Measurements from ENCODE around the gene GNGT2.

GNGT2 gene

DNA sequence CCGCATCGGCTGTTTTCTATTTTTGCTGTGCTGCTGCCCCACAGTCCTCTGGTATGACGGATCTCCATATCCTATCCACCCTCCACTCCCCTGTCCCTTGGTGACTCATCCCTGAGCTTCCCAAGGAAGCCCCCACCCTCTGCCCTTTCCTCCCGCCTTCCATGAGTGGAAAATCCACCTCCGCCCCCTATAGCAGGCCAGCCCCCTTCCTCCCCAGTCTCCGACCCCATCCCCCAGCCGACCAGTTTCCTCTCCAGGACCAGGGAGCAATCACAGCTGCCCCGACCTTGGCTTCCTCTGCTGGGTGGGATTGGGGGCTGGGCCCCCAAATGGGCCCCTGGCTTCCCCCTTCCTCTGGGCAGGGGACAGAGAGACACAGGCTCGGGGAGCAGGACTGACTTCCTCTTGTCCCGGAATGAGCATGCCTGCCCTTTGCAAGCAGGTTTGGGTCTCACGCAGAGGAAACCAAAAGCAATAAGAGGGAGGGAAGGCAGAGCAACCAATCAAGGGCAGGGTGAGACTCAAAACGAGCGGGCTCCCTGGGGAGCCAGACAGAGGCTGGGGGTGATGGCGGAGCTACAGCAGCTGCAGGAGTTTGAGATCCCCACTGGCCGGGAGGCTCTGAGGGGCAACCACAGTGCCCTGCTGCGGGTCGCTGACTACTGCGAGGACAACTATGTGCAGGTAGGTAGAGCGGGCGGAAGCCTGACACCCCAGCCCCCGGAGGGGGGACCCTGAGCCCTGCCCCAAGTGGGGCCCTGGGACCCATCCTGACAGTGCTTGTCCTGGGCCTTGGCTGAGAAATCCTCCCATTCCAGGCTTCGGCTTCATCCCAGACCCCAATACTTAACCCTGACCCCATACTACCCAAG is at the start of gene GNGT2, which contains the start of gene ABI3:
TSS of gene GNGT2 (minus strand) at position 417 of the 872 bp plus-strand sequence. CDS start 3,152 bp downstream, outside the sequence.
TSS of gene ABI3 (plus strand) at position 550 of the 872 bp plus-strand sequence. CDS start at position 568, 18 bp downstream.
- Histone ChIP-seq H3K9ac (ENCODE audit: low read length) (no peak within 1 kb of the TSS), H3K4me3 (ENCODE audit: low read length) (peak within 1 kb of the TSS; percentile 22), H3K27ac (ENCODE audit: low read length) (no peak within 1 kb of the TSS), H3K27me3 (ENCODE audit: control insufficient read depth, insufficient read depth, low read length) (peaks cover 6% of the 10 kb centered on the region), H3K9me3 (ENCODE audit: control insufficient read depth, low read depth, low read length) (no peaks in the 10 kb centered on the region), H3K4me1 (ENCODE audit: control insufficient read depth, low read depth, low read length) (peaks cover 15% of the 10 kb centered on the region), H3K36me3 (ENCODE audit: control insufficient read depth, low read depth, low read length) (no peaks in the 10 kb centered on the region)

DNA sequence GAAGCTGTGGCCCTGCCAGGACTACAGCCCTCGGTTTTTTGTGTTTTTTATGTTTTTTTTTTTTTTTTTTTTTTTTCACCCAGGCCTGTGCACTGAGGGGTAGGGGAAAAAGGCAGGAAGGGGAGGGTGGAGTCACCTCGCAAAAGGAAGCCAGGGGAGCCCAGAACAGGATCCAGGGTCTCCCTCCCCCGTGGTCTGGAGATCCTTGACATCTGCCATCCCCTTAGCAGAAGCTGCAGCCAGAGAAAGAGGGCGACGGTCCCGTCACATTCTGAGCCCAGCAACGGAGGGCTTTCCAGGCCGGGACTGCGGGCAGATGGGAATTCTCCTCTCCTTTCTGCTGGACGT is 49.3 kb upstream of the GNGT2 start:
- Histone ChIP-seq H3K36me3 (ENCODE audit: control insufficient read depth, low read depth, low read length) (no peaks in the 10 kb centered on the region), H3K27ac (ENCODE audit: low read length) (no peak overlapping the region), H3K9ac (ENCODE audit: low read length) (no peak overlapping the region), H3K4me3 (ENCODE audit: low read length) (peak overlapping the region; percentile 62), H3K4me1 (ENCODE audit: control insufficient read depth, low read depth, low read length) (peaks cover 4% of the 10 kb centered on the region), H3K27me3 (ENCODE audit: control insufficient read depth, insufficient read depth, low read length) (peaks cover 24% of the 10 kb centered on the region), H3K9me3 (ENCODE audit: control insufficient read depth, low read depth, low read length) (no peaks in the 10 kb centered on the region)

DNA sequence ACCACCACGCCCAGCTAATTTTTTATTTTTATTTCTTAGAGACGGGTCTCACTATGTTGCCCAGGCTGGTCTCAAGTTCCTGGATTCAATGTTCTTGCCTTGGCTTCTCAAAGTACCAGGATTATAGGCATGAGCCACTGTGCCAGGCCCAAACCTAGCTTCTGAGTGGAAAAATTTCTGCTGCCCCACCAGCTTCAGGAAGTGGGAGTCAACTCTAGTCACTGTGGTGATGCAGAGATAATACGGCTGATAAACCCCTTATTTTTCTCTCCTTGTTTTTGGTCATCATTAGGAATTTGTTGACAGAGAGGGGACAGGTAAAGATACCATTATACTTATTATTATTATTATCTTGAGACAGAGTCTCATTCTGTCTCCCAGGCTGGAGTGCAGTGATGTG is 48.0 kb upstream of the GNGT2 start:
- Histone ChIP-seq H3K9me3 (ENCODE audit: control insufficient read depth, low read depth, low read length) (no peaks in the 10 kb centered on the region), H3K4me1 (ENCODE audit: control insufficient read depth, low read depth, low read length) (peaks cover 4% of the 10 kb centered on the region), H3K4me3 (ENCODE audit: low read length) (no peak overlapping the region), H3K27ac (ENCODE audit: low read length) (no peak overlapping the region), H3K27me3 (ENCODE audit: control insufficient read depth, insufficient read depth, low read length) (peaks cover 24% of the 10 kb centered on the region), H3K9ac (ENCODE audit: low read length) (no peak overlapping the region), H3K36me3 (ENCODE audit: control insufficient read depth, low read depth, low read length) (no peaks in the 10 kb centered on the region)

DNA sequence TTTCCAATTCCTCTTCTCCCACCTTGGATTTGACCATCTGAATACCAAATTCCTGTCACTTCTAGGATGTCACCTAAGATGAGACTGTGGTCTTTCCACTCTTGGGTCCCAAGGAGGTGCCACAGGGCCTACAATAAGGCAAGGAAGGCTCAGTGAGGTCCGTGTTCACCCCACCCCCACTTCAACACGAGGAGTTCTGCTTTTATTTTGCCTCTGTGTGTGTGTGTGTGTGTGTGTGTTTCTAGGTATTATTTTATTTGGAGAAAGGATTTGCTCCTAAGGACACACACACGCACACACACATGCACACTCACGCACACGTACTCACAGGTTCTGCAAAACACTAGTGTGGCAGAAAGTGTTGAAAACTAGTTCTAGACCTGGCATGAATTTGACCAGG is 44.8 kb upstream of the GNGT2 start:
- Histone ChIP-seq H3K27me3 (ENCODE audit: control insufficient read depth, insufficient read depth, low read length) (peaks cover 9% of the 10 kb centered on the region), H3K27ac (ENCODE audit: low read length) (no peak overlapping the region), H3K4me1 (ENCODE audit: control insufficient read depth, low read depth, low read length) (no peaks in the 10 kb centered on the region), H3K9me3 (ENCODE audit: control insufficient read depth, low read depth, low read length) (no peaks in the 10 kb centered on the region), H3K4me3 (ENCODE audit: low read length) (no peak overlapping the region), H3K9ac (ENCODE audit: low read length) (no peak overlapping the region), H3K36me3 (ENCODE audit: control insufficient read depth, low read depth, low read length) (no peaks in the 10 kb centered on the region)

DNA sequence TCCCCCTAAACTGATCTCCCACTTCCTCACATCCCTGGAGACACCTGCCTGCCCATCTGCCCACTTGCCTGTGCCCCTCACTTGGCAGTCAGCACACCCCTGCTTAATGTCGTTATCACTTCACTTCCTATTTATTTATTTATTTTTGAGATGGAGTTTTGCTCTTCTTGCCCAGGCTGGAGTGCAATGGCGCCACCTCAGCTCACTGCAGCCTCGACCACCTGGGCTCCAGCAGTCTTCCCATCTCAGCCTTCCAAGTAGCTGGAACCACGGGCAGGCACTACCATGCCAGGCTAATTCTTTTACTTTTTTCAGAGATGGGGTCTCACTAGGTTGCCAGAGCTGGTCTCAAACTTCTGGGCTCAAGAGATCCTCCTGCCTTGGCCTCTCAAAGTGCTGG is 43.7 kb upstream of the GNGT2 start:
- Histone ChIP-seq H3K27ac (ENCODE audit: low read length) (no peak overlapping the region), H3K4me1 (ENCODE audit: control insufficient read depth, low read depth, low read length) (no peaks in the 10 kb centered on the region), H3K9me3 (ENCODE audit: control insufficient read depth, low read depth, low read length) (no peaks in the 10 kb centered on the region)

DNA sequence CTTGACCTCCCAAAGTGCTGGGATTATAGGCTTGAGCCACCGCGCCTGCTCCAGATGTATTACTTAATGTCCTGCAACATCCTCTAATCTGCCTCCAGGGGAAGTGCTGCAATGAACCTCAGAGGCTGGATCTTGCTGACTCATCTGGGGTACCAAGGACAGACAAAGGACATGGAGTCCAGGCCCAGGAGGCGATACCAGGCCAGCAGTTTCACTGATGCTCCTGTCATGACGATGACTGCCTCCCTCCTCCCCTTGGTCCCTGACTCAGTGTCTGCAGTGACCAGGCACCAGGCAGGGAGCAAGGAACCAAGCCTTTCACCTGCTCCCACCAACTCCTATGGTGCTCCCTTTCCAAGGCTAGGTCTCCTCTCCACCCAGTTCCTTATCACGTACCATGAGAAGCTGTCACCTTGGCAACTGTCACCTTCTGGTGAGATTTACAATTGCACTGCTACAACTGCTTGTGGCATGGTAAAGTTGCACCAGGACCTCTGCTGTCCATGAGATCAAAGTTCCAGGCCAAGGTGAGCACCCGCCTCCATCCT is 41.8 kb upstream of the GNGT2 start:
- no peaks in the 10 kb centered on the region for H3K9me3 ChIP-seq (ENCODE audit: control insufficient read depth, low read depth, low read length)
- no peak overlapping the region for H3K27ac ChIP-seq (ENCODE audit: low read length)
- H3K9ac ChIP-seq (ENCODE audit: low read length): no peak overlapping the region
- H3K36me3 ChIP-seq (ENCODE audit: control insufficient read depth, low read depth, low read length): no peaks in the 10 kb centered on the region
- no peaks in the 10 kb centered on the region for H3K27me3 ChIP-seq (ENCODE audit: control insufficient read depth, insufficient read depth, low read length)
- no peaks in the 10 kb centered on the region for H3K4me1 ChIP-seq (ENCODE audit: control insufficient read depth, low read depth, low read length)
- H3K4me3 ChIP-seq (ENCODE audit: low read length): no peak overlapping the region

More for the DNA sequence above, 43.7 kb upstream of the GNGT2 start:
- Histone ChIP-seq H3K36me3 (ENCODE audit: control insufficient read depth, low read depth, low read length) (no peaks in the 10 kb centered on the region), H3K4me3 (ENCODE audit: low read length) (no peak overlapping the region), H3K9ac (ENCODE audit: low read length) (no peak overlapping the region), H3K27me3 (ENCODE audit: control insufficient read depth, insufficient read depth, low read length) (no peaks in the 10 kb centered on the region)

DNA sequence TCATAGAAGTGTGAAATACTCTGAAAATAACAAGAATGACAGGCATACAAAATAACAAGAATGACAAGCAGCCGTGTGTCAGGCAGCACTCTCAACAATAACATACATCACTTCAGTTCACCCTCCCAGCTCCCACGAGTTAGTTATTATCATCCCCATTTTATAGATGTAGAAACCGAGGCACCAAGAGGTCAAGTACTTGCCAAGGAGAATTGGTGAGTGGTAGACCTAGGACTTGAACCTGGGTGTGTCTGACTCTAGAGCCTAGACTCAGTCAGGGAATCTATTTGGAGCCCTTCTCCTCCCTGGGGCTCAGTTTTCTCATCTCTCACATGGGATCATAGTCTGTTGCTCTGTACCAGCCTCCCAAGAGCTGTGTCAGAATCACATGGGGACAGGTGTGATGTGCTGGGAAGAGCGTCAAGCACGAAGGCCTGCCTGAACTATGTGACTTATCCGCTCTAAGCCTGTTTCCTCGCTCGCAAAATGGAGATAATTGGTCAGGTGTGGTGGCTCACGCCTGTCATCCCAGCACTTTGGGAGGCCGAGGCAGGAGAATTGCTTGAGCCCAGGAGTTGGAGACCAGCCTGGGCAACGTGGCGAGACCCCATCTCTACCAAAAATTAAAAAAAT is 39.6 kb upstream of the GNGT2 start:
- Histone ChIP-seq H3K4me1 (ENCODE audit: control insufficient read depth, low read depth, low read length) (no peaks in the 10 kb centered on the region), H3K27me3 (ENCODE audit: control insufficient read depth, insufficient read depth, low read length) (no peaks in the 10 kb centered on the region), H3K36me3 (ENCODE audit: control insufficient read depth, low read depth, low read length) (no peaks in the 10 kb centered on the region), H3K4me3 (ENCODE audit: low read length) (no peak overlapping the region), H3K27ac (ENCODE audit: low read length) (no peak overlapping the region), H3K9ac (ENCODE audit: low read length) (no peak overlapping the region), H3K9me3 (ENCODE audit: control insufficient read depth, low read depth, low read length) (no peaks in the 10 kb centered on the region)

DNA sequence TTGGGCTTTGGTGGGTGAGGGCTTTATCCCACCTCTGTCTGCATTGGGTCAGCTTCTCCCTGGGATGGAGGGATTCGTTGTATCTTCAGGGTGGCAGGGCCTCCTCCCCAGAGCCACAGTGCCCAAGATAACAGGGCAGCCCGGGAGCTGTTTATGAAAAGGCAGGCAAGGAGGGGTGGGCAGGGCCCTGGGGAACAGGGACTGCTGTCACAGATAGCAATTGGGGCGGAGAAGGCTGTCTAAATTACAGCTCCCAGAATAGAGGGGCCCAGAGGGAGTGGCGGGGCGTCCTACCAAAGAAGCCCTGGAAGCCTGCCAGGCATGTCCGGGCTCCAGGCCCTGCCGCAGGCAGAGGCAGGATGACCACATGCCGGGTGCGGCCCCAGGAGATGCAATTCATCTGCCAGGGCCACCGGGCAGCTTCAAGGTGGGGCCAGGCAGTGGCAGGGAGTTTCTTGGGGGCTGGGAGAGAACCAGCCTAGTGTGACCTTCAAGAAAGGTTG is 39.0 kb upstream of the GNGT2 start:
- no peaks in the 10 kb centered on the region for H3K4me1 ChIP-seq (ENCODE audit: control insufficient read depth, low read depth, low read length)
- no peaks in the 10 kb centered on the region for H3K9me3 ChIP-seq (ENCODE audit: control insufficient read depth, low read depth, low read length)
- no peaks in the 10 kb centered on the region for H3K36me3 ChIP-seq (ENCODE audit: control insufficient read depth, low read depth, low read length)
- no peak overlapping the region for H3K4me3 ChIP-seq (ENCODE audit: low read length)
- H3K9ac ChIP-seq (ENCODE audit: low read length): no peak overlapping the region
- no peaks in the 10 kb centered on the region for H3K27me3 ChIP-seq (ENCODE audit: control insufficient read depth, insufficient read depth, low read length)
- no peak overlapping the region for H3K27ac ChIP-seq (ENCODE audit: low read length)

DNA sequence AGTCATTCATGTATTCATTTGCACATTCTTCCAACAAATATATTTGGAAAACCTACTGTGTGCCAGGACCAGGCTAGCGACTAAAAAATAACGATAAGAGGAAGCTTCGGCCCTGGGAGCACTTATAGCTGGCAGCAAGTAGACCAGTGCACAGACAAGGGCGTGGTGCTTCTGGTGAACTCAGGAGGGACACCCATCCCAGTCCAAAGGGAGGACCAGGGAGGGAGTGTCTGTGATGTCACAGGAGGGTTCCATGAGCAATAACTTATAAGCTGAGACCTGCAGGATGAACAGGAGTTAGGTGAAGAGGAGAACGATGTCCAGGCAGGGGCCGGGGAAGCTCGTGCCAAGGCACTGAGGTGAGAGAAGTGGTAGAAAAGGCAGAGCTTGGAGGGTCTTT is 37.6 kb upstream of the GNGT2 start:
- H3K27ac ChIP-seq (ENCODE audit: low read length): no peak overlapping the region
- no peaks in the 10 kb centered on the region for H3K9me3 ChIP-seq (ENCODE audit: control insufficient read depth, low read depth, low read length)
- H3K9ac ChIP-seq (ENCODE audit: low read length): no peak overlapping the region
- H3K4me1 ChIP-seq (ENCODE audit: control insufficient read depth, low read depth, low read length): no peaks in the 10 kb centered on the region
- no peak overlapping the region for H3K4me3 ChIP-seq (ENCODE audit: low read length)
- H3K27me3 ChIP-seq (ENCODE audit: control insufficient read depth, insufficient read depth, low read length): no peaks in the 10 kb centered on the region
- H3K36me3 ChIP-seq (ENCODE audit: control insufficient read depth, low read depth, low read length): no peaks in the 10 kb centered on the region

DNA sequence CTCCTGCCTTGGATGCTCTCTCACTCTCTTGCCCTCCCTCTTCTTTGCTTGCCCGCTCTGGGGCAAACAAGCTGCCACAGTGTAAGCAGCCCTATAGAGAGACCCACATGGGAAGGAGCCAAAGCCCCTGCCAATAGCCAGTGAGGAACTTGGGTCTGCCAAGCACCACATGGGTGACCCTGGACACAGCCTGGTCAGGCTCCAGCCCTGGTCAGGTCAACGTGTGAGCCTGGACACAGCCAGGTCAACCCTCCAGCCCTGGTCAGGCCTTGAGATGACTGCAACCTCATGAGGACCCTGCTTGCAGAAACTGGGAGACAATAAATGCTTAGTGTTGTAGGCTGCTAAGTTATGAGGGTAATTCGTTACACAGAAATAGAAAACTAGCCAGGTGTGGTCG is 34.5 kb upstream of the GNGT2 start:
- no peaks in the 10 kb centered on the region for H3K4me1 ChIP-seq (ENCODE audit: control insufficient read depth, low read depth, low read length)
- H3K4me3 ChIP-seq (ENCODE audit: low read length): no peak overlapping the region

DNA sequence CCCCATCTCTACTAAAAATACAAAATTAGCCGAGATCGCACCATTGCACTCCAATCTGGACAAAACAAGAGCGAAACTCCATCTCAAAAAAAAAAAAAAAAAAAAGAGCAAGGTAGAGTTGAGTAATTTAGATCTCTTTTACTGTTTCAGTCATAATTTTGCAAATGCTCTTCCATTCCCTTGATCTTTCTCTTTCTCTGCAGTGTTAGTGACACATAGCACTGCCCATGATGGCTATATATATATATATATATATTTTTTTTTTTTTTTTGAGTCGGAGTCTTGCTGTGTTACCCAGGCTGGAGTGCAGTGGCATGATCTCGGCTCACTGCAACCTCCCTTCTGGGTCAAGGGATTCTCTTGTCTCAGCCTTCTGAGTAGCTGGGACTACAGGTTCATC is 32.4 kb upstream of the GNGT2 start:
- Histone ChIP-seq H3K36me3 (ENCODE audit: control insufficient read depth, low read depth, low read length) (no peaks in the 10 kb centered on the region), H3K9ac (ENCODE audit: low read length) (no peak overlapping the region), H3K4me3 (ENCODE audit: low read length) (no peak overlapping the region), H3K27me3 (ENCODE audit: control insufficient read depth, insufficient read depth, low read length) (no peaks in the 10 kb centered on the region), H3K9me3 (ENCODE audit: control insufficient read depth, low read depth, low read length) (no peaks in the 10 kb centered on the region), H3K4me1 (ENCODE audit: control insufficient read depth, low read depth, low read length) (no peaks in the 10 kb centered on the region), H3K27ac (ENCODE audit: low read length) (no peak overlapping the region)

More for the DNA sequence above, 34.5 kb upstream of the GNGT2 start:
- Histone ChIP-seq H3K36me3 (ENCODE audit: control insufficient read depth, low read depth, low read length) (no peaks in the 10 kb centered on the region), H3K27ac (ENCODE audit: low read length) (no peak overlapping the region), H3K9ac (ENCODE audit: low read length) (no peak overlapping the region), H3K9me3 (ENCODE audit: control insufficient read depth, low read depth, low read length) (no peaks in the 10 kb centered on the region), H3K27me3 (ENCODE audit: control insufficient read depth, insufficient read depth, low read length) (no peaks in the 10 kb centered on the region)
